Putamen (tissue), 1 donor: Measurements from ENCODE around the gene PYGO1.
A peak's percentile ranks its signal among the peaks of the same experiment; 100 is the strongest.
"Not testable (repeated sequence)": the region's sequence is repeated elsewhere in the genome, so short reads cannot be mapped to it uniquely, and the experiment has no call there.

Source experiments
- DNase-seq: peaks from one replicate; pipeline ENCODE4 v3.0.0-alpha.2; 2016; ENCODE audit warnings: low spot score

The PYGO1 gene, protein sequence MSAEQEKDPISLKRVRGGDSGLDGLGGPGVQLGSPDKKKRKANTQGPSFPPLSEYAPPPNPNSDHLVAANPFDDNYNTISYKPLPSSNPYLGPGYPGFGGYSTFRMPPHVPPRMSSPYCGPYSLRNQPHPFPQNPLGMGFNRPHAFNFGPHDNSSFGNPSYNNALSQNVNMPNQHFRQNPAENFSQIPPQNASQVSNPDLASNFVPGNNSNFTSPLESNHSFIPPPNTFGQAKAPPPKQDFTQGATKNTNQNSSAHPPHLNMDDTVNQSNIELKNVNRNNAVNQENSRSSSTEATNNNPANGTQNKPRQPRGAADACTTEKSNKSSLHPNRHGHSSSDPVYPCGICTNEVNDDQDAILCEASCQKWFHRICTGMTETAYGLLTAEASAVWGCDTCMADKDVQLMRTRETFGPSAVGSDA

DNA sequence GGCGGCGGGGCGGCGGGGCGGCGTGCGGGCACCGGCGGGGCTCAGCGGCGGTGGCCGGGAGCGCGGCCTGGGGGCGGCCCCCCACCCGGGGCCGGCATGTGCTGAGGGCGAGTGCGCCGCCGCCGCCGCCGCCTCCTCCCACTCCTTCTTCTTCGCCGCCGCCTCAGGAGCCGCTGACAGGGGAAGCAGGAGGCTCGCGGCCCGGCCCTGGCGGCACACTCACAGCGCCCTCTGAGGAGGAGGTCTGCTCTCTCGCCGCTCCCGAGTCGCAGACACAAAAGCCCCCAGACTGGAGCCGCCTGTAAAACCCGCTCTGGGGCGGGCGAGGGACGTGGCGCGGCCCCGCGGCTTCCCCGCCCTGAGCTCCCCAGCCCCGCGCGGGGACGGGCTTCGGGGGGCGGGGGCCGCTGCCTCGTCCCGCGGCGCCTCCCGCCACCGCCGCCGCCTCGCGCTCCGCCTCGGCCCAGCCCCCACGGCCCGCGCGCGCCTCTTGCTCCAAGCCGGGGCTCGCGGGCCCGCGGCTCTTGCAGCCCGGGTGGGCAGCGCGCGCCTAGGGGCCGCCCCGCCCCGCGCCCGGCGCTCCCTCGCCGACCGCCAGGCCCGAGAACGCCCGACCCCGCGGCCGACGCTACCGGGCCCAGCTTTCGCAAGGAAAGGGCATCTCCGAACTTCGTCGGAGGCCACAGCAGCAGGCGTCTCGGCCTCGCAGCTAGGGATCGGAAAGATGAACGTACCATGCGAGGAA, at the start of gene PYGO1:
Gene PYGO1 (minus strand): TSS at position 276 of the 745 bp plus-strand sequence. CDS start 462 bp downstream, outside the sequence.
- peak; percentile 26 for DNase-seq

DNA sequence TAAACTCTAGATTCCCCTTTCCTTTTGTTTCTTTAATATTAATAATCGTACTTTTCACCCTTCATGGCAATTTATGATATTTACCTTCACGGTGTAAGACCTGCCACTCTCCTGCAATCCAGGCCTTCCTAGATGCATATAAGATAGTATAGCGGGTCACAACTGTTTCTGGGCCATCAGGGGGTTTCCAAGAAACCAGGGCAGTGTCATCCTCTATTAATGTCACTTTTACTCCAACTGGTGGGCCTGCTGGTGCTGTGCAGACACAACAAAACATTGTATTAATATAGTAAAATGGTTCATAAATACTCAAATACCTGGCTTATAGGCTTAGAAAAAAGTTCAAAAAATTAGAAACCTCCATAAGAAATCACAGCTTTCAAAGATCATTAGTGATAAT, 48.9 kb upstream of the PYGO1 start:
- no peak for DNase-seq

DNA sequence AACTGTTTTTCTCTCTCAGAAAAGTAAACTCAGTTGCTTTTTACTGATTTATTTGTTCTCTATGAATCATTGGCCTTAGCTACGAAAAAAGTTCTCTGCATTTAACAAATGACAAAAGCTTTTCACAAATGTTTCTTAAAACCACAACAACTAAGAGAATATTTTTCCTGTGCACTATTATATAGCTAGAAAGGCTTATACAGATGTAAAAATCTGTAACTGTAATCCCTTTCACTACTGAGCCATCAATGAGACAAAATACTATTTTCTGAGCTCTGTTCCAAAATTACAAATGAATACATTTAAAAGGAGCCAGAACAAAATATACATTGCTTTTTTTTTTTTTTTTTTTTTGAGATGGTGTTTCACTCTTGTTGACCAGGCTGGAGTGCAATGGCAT, 45.6 kb upstream of the PYGO1 start:
- no peak for DNase-seq

DNA sequence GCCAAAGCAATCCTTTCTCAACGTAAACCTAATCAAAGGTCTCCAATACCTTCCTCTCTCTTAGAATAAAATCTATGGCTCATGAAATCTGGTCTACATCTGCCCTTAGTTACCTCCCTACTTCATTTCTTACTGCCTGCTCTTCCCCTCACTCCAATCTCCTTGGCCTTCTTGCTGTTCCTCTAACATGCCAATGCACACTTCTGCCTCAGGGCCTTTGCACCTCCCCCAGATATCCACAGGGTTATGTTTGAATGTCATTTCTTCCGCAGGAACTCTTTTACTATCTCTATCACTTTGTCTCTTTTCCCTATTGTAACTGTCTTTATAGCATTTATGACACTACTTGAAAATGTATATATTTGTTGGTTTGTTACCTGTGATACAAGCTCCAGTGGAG, 44.3 kb upstream of the PYGO1 start:
- no peak for DNase-seq

DNA sequence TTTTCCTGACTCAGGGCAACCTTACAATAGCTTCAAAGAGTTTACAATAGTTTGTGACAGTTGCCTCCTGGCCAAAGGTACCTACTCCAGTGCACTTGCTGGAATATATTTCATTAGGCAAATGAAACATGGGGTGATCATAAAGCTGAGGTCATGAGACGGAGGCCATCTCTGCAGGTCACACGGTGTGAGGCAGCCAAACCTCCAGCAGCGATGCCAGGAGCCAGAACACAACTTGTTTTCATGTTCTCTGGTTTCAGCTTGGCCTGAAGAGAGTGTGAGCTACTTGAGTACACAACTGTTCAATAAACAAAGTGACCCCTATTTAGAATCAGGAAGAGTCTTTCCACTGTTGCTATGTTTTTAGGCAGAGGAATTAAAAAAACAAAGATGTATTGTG, 42.7 kb upstream of the PYGO1 start:
- no peak for DNase-seq

DNA sequence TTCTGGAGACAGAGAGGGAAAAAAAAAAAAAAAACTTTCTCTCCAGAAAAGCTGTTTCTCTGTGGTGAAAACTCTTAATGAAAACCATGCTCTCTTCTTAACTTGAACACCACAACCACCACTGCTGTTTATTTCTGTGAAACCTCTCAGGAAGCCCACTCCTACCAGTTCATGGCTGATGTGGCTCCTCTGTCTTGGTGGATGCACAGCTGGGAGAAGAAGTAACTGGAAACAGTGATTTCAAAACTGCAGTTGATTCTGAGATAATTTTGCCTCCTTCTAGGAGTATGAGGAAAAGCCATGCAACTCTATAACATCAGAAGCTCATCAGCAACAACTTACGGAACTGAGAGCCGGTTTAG, 40.2 kb upstream of the PYGO1 start:
- no peak for DNase-seq

DNA sequence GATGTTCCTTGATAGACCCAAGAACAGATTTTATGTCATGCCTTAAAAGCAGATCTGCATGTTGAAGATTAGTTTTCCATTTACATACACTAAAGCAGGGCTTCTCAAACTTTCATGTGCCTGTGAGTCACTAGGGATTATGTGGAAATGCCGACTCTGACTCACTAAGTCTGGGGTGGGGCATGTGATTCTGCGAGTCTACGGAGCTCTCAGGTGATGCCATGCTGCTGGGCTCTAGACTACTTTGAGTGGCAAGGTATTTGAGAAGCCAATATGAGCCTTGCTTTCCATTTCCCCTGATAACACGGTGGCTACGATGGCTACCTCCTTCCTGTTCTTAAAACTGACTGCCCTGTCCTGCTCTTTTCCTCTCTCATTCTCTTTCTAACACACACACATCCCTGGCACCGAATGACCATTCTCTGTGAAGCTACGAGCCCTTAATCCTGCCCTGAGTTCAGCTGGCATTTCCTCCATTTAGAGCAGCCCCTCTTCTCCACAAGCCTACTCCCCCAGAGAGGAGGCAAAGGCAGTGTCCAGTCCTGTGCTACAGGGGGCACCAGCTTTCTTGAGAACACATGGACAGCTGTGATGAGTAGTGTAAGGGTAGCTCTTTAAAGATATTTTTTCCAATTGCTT, 39.7 kb upstream of the PYGO1 start:
- peak; percentile 26 for DNase-seq

DNA sequence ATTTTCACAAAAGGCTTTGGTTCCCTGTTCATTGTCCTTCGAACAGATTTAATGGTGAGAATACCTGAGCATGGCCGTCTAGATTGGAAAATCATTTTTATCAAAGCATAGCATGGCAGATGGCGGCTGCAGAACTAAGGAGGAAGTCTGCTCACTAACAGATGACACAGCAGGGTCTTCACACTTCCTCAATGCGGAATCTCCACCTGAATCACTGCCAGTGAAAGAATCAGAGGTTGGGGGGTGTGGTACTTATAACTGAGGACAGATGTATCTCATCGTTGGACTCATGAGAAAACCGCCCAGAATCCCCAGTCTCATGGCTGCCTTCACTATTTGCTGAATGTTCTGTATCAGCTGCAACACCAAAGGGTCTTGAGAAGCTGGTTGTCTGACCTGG, 31.6 kb upstream of the PYGO1 start:
- no peak for DNase-seq

DNA sequence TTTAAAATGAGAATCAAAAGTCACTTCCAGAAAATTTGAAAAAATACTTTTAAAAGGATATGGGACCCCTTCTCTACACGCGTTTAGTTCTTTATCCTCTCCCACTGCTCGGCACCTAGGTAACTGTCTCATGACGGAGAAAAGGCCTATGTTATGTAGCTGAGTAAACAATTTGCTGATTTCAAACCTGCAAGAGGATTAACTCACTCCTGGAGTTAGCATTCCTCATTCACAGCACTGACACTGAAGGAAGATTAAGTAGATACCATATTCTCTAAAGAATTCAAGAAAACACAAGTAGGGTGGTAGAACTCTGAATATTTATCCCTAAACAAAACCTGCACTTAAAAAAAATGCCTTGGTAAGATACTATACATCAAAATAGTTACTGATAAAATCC, 30.2 kb upstream of the PYGO1 start:
- no peak for DNase-seq

DNA sequence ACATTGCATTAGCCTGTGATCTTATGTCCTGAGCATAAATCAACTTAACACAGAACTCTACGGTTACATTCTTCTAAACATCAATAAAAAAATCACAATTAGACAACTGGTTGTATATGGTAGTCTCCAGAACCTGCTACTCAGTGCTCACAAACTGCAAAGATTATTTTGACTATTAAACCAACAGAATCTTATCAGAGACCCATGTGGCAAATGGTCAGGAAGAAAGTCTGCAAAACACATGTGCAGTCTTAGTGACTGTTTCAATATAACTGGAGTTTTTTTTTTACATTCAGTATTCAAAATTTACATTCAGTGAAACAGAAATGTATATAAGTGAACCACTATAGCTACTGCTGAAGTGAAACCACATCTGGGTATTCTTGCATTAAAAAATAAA, 27.3 kb upstream of the PYGO1 start:
- no peak for DNase-seq

DNA sequence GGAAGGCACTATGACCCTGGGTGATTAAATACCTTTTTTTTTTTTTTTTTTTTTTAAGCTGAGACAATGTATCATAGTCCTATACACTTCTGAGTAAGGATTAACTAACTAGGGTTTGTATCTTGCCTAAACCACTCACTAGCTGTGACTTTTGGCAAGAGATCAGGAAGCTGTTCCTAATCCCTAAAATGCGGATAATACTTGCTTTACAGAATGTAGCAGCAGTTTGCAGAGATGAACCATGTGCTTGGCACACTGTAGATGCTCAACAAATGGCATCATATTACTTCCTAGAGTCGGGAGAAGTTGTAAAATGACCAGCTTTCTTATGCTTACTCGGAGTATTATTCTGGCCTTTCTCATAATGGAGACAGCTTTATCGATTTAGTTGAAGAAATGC, 25.6 kb upstream of the PYGO1 start:
- DNase-seq, result no peak

DNA sequence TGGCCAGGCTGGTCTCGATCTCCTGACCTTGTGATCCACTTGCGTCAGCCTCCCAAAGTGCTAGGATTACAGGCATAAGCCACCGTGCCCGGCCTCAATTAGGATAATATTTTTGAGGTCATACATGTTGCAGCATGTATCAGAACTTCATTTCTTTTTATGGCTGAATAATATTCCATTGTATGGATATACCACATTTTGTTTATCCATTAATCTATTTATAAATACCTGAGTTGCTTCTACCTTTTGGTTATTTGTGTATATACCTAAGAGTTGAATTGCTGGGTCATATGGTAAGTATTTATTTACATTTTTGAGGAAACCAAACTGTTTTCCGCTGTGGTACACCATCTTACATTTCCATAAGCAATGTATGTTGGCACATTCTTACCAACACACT, 18.1 kb upstream of the PYGO1 start:
- DNase-seq, result no peak

DNA sequence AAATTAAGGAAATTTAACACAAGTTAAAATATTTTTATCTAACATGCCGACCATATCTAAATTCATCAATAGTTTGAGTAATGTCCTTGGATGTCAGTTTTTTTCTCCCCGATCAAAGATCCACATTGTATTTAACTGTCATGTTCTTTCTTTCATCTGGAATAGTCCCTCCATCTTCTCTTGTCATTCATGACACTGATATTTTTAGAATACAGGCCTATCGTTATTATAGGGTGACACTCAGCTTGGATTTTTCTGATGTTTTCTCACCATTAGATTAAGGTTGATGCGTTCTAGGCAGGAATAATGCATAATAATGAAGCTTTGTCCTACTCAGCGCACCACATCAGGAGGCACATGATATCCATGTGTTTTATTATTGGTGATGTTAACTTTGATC, 13.2 kb upstream of the PYGO1 start:
- no peak for DNase-seq

DNA sequence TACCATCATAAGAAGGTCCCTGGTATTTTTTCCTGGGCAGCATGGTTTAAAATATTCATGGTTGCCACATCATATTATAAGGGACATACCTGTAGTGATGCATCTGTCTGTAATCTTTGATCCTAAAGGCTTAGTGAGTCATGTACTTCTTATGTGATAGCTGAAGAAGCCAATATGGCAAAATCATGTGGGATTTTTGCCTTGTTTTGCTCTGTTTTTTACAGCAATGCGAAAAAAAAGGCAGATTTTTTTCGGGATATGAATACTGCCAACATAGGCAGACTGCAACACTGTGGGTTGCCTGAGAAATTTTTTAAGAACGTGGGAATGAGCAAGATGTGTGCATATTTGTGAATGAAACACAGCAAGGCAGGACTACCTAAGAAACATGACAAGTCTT, 11.3 kb upstream of the PYGO1 start:
- DNase-seq, result no peak

DNA sequence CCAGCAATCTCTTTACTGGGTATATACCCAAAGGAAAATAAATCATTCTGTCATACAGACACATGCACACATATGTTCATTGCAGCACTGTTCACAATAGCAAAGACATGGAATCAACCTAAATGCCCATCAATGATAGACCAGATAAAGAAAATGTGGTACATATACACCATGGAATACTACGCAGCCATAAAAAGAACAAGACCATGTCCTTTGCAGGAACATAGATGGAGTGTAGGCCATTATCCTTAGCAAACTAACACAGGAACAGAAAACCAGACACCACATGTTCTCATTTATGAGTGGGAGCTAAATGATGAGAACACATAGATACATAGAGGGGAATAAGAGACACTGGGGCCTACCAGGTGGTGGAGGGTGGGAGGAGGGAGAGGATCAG, 4.9 kb upstream of the PYGO1 start:
- DNase-seq, result not testable (repeated sequence)

DNA sequence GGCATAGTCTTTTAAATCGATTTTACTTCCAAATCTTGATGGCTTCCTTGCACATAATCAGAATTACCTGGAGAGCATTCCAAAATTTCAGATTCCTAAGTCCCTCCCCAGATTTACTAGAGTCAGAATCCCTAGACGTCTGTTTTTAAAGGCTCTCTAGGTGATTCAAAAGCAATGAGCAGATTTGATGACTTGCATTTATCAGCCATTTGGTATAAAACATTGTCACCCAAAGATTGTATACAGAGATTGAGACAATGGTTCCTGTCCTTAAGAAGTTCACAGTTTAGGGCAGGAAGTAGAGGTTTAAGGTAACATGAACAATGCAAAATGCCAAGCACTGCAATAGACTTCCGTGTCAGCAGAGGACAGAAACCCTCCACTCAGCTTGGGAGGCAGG, 2.6 kb upstream of the PYGO1 start:
- no peak for DNase-seq

DNA sequence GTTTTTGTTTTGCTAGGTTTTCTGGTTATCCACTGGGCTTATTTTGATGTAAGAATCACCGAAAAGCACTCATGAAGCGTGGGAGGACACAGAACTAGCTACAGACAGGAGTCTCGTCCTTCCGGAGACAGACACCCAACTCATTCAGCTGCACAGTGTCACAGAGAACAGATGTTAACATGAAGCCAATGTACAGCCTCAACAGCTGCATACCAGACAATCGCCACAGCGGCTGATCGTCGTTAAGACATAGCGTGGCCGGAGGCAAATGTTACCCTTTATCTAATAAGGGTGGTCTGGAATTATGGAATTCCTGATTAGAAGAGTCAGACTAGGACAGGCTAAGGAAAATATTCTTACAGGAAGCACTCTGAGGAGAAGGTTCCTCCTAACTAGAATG, 1.1 kb upstream of the PYGO1 start:
- DNase-seq, result no peak

DNA sequence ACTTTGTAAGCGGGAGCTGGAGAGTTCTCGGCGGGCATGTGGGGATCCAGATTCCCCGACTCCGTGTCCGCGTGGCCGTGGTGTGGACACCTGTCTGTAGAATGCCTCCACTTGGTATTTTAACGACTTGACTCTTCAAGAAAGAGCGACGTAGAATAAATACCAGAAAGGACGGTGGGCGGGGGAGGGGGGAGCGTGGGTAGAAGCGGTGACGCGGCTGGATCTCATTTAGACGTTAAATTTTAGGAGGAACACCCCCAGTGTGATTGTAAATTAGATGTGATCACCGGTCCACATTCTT, 620 bp upstream of the PYGO1 start:
- DNase-seq, result peak; percentile 1

DNA sequence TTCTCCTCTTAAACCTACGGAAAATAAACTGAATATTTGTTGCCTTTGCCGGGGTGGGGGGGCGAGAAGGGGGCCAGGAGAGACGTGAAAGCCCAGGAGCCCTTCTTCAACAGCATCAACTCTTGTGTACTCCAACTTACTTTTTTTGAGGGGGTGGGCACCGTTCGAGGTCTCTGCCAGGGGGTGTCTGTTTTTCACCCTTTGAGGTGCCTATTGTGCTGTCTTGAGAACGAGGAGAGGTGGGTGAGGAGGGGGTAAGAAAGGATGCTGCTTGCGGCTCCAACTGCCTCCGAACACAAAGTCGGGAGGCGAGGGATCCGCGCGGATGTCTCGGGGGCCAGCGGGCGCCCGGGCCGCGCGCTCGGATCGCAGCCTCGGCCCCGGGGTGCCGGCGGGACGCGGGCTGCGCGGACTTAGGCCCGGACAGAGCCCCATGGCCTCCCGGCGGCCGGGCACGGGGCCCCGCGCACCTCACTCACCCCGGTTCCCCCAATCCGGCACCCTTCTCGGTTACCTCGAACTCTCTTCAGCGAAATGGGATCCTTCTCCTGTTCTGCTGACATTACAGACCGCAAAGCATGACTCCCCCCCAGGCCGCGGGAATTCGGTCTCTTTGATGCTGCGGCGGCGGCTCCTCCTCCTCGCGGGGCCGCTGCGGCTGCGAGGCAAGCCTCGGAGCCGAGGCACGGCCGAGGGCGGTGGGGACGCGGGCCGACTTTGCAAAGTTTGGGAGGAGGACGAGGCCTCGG, 650 bp downstream of the PYGO1 start:
- peak; percentile 3 for DNase-seq

DNA sequence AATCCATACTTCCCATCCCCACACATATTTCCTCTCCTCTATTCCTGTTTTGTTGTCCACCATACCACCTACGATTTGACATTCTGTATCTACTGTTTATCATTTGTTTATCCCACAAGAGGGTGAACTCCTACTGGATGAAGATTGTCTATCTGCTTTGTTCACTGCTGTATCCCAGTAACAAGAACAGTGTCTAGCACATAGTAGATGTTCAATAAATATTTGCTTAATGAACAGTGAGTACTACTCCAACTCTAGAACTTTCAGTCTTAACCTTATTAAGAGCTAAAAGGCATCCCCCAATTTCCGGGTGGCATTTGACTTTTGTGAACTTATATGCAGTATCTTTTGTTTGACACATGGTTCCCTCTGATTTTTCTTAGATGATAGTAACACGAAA, 1.3 kb downstream of the PYGO1 start:
- DNase-seq, result no peak

DNA sequence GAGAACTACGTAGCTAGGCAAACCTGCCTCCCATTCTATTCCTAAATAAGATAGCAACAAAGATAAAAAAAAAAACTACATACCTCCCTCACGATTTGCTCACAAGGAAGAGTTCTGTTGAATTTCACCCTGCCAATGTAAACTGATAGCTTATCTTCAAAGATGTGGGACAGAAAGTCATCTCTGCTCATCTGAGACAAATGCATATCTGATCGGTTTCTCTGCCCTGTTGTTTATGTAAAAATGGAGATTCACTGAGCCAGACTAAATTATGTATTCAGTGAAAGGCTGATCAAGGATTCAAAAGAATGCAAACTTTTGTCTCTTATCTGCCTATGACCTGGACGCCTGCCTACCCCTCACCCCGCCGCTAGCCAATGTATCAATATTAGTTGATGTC, 11.2 kb downstream of the PYGO1 start:
- no peak for DNase-seq

DNA sequence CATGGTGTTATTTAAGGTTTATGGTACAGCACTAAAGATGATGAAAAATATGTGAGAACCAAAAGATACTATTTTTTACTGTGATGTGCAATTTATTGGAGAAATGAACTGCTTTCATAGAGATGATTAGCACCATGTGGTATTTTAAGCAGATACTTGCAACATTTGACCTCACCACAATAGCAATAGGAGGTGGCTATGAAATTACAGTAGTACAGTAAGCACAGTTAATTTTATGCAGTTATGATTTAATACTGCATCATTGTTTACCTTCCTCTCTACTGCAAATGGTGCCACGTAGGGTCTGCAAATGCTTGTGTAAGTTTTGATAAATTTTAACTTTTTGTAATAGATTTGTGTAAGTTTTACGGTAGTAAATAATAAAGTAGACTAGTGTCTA, 14.0 kb downstream of the PYGO1 start:
- no peak for DNase-seq

DNA sequence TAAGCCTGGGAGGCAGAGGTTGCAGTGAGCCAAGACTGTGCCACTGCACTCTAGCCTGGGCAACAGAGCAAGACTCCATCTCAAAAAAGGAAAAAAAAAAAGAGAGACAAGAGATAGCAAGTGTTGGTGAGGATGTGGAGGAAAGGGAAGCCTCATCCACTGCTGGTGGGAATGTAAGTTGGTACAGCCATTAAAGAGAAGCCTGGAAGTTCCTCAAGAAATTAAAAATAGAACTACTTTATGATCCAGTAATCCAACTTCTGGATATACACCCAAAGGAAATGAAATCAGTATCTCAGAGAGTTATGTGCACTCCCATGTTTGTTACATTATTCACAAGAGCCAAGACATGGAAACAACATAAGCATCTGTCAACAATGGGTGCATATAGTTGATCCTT, 14.9 kb downstream of the PYGO1 start:
- DNase-seq, result no peak
